Measurements from ENCODE around the gene HSD17B12. TPM values are rescaled to one million over a fixed set of nuclear protein-coding genes. Genes with fewer than 3 reads are reported as not detected.

The HSD17B12 gene
- total RNA-seq, 2 experiments from 2014 or later: 70.9 to 138 TPM

DNA sequence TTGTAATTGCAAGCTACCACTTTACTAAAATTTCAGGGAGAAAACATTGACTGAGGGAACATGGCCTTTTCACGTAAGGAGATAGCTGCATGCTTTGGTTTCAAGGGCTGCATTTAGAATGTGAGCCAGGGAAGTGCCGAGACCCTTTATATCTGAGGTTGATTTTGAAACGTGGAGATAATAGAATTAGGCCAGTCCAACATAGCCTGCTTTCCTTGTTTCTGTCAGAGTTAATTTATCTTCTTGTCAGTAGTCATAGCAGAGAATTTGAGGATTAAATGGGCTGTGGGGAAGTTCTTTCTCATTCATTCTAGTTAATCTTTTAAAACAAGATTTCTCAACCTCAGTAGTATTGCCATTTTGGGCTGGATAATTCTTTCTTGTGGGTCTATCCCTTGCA is 212.3 kb downstream of the HSD17B12 start:
- no peak overlapping the region for H3K4me3 ChIP-seq (ENCODE audit: low read depth, low read length, poor library complexity, severe bottlenecking)
- H3K36me3 ChIP-seq (ENCODE audit: insufficient read depth, low read length): no peaks in the 10 kb centered on the region
- POLR2A ChIA-PET: interaction anchor here (0.7 kb wide), 1 partner anchor 60 kb away, joined by 3 read pairs; no protein-coding TSS in a partner anchor
- H4K20me1 ChIP-seq (ENCODE audit: insufficient read depth, low read length): no peaks in the 10 kb centered on the region
- no peaks in the 10 kb centered on the region for H3K9me3 ChIP-seq (ENCODE audit: low read length)
- intact Hi-C loops (cut with micrococcal nuclease; ENCODE audit: unreplicated experiment): loop anchor here (5.0 kb wide), 1 partner anchor 144 kb away; no protein-coding TSS in a partner anchor
- H3K27ac ChIP-seq (ENCODE audit: low read depth, low read length, poor library complexity, severe bottlenecking): no peak overlapping the region
- no peaks in the 10 kb centered on the region for H3K4me1 ChIP-seq (ENCODE audit: insufficient read depth, low read length, poor library complexity, severe bottlenecking)
- CTCF ChIA-PET (ENCODE audit: unreplicated experiment): no interaction called here
- no peak overlapping the region for H3K4me2 ChIP-seq (ENCODE audit: low read length)
- no peak for DNase-seq (ENCODE audit: low spot score)
- no peak overlapping the region for H2AFZ ChIP-seq (ENCODE audit: low read length)
- BruUV-seq (replicated peaks): no TSS peak
- no peaks in the 10 kb centered on the region for H3K9me2 ChIP-seq (ENCODE audit: insufficient read depth, low read length)
- TF ChIP-seq, protein P1, sequence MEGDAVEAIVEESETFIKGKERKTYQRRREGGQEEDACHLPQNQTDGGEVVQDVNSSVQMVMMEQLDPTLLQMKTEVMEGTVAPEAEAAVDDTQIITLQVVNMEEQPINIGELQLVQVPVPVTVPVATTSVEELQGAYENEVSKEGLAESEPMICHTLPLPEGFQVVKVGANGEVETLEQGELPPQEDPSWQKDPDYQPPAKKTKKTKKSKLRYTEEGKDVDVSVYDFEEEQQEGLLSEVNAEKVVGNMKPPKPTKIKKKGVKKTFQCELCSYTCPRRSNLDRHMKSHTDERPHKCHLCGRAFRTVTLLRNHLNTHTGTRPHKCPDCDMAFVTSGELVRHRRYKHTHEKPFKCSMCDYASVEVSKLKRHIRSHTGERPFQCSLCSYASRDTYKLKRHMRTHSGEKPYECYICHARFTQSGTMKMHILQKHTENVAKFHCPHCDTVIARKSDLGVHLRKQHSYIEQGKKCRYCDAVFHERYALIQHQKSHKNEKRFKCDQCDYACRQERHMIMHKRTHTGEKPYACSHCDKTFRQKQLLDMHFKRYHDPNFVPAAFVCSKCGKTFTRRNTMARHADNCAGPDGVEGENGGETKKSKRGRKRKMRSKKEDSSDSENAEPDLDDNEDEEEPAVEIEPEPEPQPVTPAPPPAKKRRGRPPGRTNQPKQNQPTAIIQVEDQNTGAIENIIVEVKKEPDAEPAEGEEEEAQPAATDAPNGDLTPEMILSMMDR (conservative IDR thresholded peaks at IDR 0.05; ENCODE audit: low read length): no peak
- TF ChIP-seq EZH2phosphoT487 (IDR thresholded peaks at IDR 0.05; ENCODE audit: borderline replicate concordance, low read depth, low read length): no peak
- H3K79me2 ChIP-seq (ENCODE audit: insufficient read depth, low read depth, low read length): no peaks in the 10 kb centered on the region

DNA sequence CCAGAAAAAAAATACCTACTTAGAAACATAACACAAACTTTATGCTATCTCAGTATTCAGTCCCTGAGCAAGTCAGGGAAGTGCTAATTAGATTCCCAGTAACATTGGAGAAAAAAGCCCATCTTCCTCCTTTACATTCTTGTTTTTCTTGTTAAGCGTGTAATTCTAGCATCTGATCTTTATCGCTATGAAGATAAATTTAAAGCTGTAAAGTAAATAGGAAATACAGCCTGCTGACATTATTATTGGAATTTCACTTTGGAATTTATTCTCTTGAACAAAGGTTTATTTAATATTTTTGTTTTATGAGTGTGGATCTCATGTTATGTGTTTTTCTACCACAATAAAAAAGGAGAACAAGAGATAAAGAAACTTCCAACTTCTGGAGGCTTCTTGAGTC is 214.0 kb downstream of the HSD17B12 start:
- H3K4me3 ChIP-seq (ENCODE audit: low read depth, low read length, poor library complexity, severe bottlenecking): no peak overlapping the region
- H3K4me2 ChIP-seq (ENCODE audit: low read length): no peak overlapping the region
- no peaks in the 10 kb centered on the region for H3K79me2 ChIP-seq (ENCODE audit: insufficient read depth, low read depth, low read length)
- ChIA-PET POLR2A (interaction anchor here (1.1 kb wide), 1 partner anchor 10 kb away, joined by 4 read pairs; no protein-coding TSS in a partner anchor), CTCF (ENCODE audit: unreplicated experiment) (no interaction called here)
- H3K4me1 ChIP-seq (ENCODE audit: insufficient read depth, low read length, poor library complexity, severe bottlenecking): no peaks in the 10 kb centered on the region
- intact Hi-C loops (cut with micrococcal nuclease; ENCODE audit: unreplicated experiment): loop anchor here (5.0 kb wide), 1 partner anchor 143 kb away; no protein-coding TSS in a partner anchor
- H4K20me1 ChIP-seq (ENCODE audit: insufficient read depth, low read length): no peaks in the 10 kb centered on the region
- TF ChIP-seq, protein P1 (conservative IDR thresholded peaks at IDR 0.05; ENCODE audit: low read length): no peak
- no peak for TF ChIP-seq EZH2phosphoT487 (IDR thresholded peaks at IDR 0.05; ENCODE audit: borderline replicate concordance, low read depth, low read length)
- no peaks in the 10 kb centered on the region for H3K9me3 ChIP-seq (ENCODE audit: low read length)
- DNase-seq (ENCODE audit: low spot score): no peak
- no peaks in the 10 kb centered on the region for H3K9me2 ChIP-seq (ENCODE audit: insufficient read depth, low read length)
- H2AFZ ChIP-seq (ENCODE audit: low read length): no peak overlapping the region
- no peaks in the 10 kb centered on the region for H3K36me3 ChIP-seq (ENCODE audit: insufficient read depth, low read length)
- no peak overlapping the region for H3K27ac ChIP-seq (ENCODE audit: low read depth, low read length, poor library complexity, severe bottlenecking)
- no TSS peak for BruUV-seq (replicated peaks)

- no peaks in the 10 kb centered on the region for H3K4me1 ChIP-seq (ENCODE audit: insufficient read depth, low read length, poor library complexity, severe bottlenecking)
- H3K36me3 ChIP-seq (ENCODE audit: insufficient read depth, low read length): no peaks in the 10 kb centered on the region
- no peak for DNase-seq (ENCODE audit: low spot score)
- TF ChIP-seq, protein P1 (conservative IDR thresholded peaks at IDR 0.05; ENCODE audit: low read length): no peak
- no peak for TF ChIP-seq EZH2phosphoT487 (IDR thresholded peaks at IDR 0.05; ENCODE audit: borderline replicate concordance, low read depth, low read length)
- BruUV-seq (replicated peaks): no TSS peak
- H4K20me1 ChIP-seq (ENCODE audit: insufficient read depth, low read length): no peaks in the 10 kb centered on the region
- ChIA-PET POLR2A (no interaction called here), CTCF (ENCODE audit: unreplicated experiment) (no interaction called here)
- H2AFZ ChIP-seq (ENCODE audit: low read length): no peak overlapping the region
- H3K4me3 ChIP-seq (ENCODE audit: low read depth, low read length, poor library complexity, severe bottlenecking): no peak overlapping the region
- H3K4me2 ChIP-seq (ENCODE audit: low read length): no peak overlapping the region
- intact Hi-C loops (cut with micrococcal nuclease; ENCODE audit: unreplicated experiment): no loop called here
- H3K9me3 ChIP-seq (ENCODE audit: low read length): no peaks in the 10 kb centered on the region
- H3K9me2 ChIP-seq (ENCODE audit: insufficient read depth, low read length): no peaks in the 10 kb centered on the region
- no peak overlapping the region for H3K27ac ChIP-seq (ENCODE audit: low read depth, low read length, poor library complexity, severe bottlenecking)
- no peaks in the 10 kb centered on the region for H3K79me2 ChIP-seq (ENCODE audit: insufficient read depth, low read depth, low read length)
Measured at GRCh38 chr11:43895601-43896000, 215.1 kb downstream of the HSD17B12 start.

All from OCI-LY7 (cell line).